Activated CD8-positive, alpha-beta memory T cell treated with anti-CD3 and anti-CD28 coated beads for 48 hours (primary cell): ENCODE results near the gene RNF224.
"Not testable (repeated sequence)": the region's sequence is repeated elsewhere in the genome, so short reads cannot be mapped to it uniquely, and the experiment has no call there.

ENCODE experiments used
- DNase-seq, 3 experiments: peaks; one replicate each; pipeline ENCODE4 v3.0.0-alpha.2; 2020; ENCODE audit warnings: low read depth in 2 of 3, low spot score in 2 of 3

Gene RNF224

DNA sequence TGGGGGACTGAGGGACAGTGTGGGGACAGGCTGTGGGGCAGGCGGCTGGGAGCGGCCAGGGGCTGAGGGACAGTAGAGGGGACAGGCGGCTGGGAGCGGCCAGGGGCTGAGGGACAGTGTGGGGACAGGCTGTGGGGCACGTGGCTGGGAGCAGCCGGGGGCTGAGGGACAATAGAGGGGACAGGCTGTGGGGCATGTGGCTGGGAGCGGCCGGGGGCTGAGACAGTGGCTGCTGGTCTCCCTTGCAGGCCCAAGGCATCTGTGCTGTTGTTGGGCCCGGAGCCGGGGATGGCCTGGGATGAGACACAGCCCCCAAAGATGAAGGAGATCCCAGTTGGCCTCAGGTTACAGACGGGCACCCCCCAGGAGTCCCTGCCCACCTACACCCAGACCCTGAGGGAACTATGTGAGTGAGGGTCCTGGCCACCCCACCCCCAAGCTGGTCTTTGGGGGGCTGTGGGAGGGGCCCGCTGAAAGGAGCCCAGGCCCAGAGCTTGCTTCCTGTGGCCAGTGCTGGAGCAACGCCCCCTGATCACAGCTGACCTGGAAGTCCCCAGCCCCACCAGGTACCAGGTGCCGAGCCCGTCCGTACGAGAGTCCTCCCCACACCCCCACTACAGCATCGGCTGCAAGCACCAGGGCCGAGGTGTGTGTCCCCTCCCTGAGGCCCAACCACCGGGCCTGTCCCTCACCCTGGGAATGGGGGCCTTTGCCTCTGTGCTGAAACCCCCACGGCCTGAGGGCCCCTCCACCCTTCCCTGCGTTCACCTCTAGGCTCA is 24.4 kb downstream of the RNF224 start:
- DNase-seq, result no peak

DNA sequence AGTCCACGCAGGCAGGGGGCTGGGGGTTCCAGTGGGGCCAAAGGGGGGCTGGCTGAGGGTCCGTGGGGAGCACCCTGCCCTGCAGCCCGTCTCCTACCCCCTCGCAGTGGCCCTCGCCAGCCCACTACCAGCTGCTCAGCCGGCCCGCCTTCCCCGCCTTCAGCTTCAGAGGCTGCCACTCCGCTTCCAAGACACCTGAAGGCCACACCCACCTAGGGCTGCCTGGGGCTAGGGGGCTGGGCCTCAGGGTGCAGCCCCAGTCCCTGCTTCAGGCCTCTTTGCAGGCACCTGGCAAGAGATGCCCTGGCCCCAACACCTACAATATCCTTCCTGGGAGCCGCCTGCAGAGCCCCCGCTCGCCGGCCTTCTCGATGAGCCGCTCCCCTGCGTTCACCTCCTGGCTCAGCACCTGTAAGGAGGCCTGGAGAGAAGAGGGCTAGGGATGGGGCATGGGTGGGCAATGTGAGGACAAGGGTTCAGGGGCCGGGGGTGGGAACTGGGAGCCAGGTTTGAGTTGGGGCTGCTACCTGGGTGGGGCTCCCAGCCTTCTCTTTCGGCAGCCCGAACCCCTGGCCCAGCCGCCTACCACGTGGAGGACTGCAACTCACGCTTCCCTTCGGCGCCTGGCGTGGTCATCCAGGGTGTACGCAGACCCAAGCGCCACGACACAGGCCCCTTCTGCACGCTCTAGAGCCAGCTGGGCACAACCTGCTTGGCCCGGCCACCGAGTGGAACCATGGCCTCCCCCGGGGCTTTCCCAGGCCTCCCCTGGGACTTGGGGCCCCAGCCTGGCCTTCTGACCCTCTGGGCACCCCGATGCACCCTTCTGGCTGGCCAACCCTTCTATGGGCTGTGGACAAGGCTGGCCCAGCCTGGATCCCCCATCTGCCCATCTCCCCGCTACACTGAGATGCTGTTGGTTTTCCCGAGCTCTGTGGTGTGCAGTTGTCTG is 25.5 kb downstream of the RNF224 start:
- no peak for DNase-seq

DNA sequence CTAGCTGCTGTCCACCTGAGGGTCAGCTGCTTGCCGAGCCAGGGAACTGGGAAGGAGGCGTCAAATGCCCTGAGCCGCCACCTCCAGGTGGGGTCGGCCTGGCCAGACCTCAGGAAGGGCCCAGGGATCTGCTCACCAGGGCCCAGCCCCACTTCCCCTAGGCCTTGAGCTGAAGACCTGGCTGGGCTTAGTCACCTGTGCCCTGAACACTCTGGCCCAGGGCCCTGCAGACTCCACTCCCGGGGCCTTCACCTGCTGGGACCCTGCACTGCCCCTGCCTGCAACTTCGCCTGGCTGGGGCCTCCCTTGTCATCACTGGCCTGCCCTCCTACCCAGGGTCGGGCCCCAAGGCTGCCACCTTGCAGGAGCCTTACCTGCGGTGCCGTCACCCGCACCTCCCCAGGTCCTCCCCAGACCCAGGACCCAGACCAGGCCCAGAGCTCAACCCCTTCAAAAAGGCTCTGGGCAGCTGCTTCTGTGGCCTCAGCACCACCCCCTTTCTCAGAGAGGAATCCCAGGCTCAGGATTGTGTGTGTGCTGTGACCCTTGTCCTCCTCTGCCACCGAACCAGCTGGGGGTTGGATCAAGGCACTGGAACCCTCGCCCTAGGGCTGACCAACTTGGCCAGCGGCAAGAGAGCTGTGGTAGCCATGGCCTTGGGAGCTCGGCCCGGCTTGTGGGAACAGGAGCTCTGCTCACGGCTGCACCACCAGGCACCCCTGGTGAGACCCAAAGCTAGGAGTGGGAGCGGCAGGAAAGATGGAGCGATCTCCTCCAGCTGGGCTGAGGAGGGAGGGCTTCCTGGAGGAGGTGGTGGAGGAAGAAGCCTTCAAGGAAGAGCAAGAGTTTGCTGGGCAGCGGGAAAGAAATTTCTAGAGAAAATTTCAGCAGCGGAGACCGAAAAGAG is 26.7 kb downstream of the RNF224 start:
- no peak for DNase-seq

DNA sequence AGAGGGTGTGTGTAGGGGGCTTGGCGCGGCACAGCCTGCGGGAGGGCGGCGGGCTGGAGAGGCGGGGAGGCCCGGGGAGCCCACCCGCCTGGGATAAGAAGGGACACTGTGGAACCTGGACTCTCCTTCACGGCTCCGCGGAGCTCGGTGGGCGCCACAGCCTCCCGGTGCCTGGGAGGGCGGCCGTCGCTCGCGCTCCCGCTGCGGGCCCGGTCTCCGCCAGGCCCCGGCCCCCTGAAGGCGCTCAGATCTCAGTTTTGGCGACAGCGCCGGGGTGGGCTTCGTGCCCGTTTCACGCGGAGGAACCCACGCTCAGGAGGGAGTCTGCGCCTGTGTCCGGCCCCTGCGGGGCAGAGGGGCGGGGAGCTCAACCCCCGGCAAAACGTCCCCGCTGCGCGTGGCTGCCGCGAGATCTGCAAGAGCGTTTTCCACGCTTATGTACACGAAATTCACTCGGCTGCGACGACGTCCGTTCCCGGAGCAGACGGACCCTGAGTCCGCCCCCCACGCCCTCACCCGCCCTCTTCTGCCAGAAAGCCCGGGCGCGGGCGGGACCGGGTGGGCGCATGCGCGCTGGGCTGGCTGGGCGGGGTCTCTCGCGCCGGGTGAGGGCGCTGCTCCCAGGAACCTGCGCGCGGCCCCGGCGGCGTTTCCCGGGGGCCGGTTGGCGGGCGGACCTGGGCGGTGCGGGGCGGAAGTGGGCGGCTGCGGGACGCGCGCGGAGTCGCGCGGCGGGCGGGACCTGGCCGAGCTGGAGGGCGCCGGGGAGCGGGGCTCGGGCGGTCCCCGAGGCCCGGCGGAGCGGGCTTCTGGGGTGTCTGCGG is 27.5 kb downstream of the RNF224 start, which contains the start of gene NELFB:
Gene NELFB (plus strand): TSS at position 704 of the 824 bp plus-strand sequence.
- DNase-seq, result peak; percentile 96 to 98 (median 97)

DNA sequence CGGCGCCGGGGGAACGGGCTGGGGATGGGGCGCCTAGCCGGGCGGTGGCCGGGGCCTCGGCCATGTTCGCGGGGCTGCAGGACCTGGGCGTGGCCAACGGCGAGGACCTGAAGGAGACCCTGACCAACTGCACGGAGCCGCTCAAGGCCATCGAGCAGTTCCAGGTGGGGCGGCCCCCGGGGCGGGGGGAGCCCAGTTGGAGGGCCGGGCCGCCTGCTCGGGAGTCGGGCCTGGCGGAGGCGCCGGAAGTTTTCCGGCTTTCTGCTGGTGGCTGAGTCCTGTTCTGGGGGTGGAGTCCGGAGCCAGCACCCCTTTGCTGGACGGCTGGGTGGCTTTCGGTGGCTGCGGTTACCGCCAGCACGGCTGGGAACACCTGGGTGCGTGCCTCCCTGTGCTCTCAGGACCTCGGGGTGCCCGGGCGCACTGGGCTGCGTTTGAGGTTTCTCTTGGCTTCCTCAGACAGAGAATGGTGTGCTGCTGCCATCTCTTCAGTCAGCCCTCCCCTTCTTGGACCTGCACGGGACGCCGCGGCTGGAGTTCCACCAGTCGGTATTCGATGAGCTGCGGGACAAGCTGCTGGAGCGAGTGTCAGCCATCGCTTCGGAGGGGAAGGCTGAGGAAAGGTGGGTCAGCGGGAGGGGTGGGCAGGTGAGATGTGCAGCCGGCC is 28.3 kb downstream of the RNF224 start:
- DNase-seq, result no peak

DNA sequence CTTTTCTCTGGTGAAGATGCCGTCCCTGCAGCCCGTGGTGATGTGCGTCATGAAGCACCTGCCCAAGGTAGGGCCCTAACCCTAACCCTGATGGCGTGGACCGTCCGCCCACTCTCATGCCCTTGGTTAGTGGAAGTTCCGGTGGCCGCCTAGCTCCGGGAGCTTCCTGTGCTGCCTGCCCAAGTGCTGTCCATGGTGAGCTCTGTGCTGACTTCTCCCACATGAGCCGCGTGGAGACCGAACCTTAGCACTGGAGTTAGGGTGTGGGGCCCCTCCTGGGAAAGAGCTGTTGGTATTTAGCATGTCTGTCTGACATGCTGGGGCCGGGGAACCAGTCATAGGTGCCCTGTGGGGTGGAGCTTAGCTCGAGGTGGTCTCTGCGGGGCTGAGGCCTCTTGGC is 29.1 kb downstream of the RNF224 start:
- DNase-seq, result no peak

DNA sequence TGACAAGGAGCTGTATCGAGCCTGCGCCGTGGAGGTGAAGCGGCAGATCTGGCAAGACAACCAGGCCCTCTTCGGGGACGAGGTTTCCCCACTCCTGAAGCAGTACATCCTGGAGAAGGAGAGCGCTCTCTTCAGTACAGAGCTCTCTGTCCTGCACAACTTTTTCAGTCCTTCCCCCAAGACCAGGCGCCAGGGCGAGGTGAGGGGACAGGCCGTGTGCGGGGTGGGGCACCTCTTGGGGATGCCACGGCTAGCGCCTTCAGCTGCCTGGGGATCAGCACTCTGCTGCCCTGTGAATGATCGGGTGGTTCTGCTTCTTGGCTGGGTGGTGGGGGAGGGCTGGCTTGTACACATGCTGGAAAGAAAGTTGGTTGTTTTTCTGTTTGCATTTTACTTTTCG is 29.6 kb downstream of the RNF224 start:
- no peak for DNase-seq

DNA sequence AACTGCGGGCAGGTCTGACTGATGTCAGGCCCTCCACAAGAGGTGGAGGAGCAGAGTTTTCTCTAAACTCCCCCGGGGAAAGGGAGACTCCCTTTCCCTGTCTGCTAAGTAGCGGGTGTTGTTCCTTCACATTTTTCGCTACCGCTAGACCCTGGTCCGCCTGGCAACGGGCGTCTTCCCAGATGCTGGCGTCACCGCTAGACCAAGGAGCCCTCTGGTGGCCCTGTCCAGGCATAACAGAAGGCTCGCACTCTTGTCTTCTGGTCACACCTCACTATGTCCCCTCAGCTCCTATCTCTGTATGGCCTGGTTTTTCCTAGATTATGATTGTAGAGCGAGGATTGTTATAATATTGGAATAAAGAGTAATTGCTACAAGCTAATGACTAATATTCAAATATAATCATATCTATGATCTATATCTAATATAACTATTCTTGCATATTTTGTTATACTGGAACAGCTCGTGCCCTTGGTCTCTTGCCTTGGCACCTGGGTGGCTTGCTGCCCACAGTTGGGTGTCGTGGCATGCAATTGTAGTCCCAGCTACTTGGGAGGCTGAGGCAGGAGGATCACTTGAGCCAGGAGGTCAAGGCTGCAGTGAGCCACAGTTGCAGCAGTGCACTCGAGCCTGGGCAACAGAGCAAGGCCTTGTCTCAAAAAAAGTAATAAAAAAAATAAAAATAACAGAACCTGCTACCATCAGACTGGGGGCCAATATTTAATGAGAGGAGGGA is 35.0 kb downstream of the RNF224 start:
- not testable (repeated sequence) for DNase-seq

DNA sequence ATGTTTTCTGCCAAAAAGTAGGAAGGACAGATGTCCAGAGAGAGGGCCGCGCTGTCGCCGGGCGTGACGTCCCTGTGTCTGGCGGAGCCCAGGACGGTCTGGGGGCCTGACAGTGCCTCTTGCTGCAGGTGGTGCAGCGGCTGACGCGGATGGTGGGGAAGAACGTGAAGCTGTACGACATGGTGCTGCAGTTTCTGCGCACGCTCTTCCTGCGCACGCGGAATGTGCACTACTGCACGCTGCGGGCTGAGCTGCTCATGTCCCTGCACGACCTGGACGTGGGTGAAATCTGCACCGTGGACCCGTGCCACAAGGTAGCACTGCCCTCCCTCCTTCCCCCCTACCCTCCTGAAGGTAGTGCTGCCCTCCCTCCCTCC is 35.6 kb downstream of the RNF224 start:
- no peak for DNase-seq

DNA sequence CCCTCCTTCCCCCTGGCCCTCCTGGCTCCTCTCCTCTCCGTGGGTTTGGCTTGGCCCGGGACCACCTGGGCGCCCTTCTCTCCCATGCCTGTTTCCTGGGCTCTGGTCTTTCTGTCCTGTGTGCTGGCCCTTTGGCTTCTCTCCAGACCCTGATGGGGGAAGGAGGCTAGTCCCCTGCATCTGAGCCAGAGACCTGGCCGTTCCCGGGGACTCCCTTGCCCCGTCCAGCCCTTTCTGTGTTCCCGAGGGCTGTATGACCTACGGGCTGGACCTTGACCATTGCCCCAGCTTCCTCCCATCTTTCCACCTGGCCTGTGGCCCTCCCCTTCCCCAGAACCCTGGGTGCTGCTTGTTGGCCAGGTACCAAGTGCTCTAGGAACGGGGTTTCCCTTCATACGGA is 36.2 kb downstream of the RNF224 start:
- no peak for DNase-seq

DNA sequence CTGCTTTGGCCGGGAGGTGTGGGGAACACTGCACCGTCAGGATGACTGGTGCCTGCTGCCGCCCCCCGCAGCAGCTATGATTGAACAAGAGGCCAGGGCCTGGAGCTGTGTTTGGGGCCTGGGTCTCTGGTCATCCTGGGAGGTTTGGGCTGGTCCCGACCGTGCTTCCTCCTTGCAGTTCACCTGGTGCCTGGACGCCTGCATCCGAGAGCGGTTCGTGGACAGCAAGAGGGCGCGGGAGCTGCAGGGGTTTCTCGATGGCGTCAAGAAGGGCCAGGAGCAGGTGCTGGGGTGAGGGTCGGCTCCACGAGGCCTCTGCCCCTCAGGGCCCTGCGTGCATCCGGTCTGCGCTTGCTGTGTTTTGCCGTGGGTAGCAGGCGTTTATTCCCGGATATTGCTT is 36.8 kb downstream of the RNF224 start:
- no peak for DNase-seq

DNA sequence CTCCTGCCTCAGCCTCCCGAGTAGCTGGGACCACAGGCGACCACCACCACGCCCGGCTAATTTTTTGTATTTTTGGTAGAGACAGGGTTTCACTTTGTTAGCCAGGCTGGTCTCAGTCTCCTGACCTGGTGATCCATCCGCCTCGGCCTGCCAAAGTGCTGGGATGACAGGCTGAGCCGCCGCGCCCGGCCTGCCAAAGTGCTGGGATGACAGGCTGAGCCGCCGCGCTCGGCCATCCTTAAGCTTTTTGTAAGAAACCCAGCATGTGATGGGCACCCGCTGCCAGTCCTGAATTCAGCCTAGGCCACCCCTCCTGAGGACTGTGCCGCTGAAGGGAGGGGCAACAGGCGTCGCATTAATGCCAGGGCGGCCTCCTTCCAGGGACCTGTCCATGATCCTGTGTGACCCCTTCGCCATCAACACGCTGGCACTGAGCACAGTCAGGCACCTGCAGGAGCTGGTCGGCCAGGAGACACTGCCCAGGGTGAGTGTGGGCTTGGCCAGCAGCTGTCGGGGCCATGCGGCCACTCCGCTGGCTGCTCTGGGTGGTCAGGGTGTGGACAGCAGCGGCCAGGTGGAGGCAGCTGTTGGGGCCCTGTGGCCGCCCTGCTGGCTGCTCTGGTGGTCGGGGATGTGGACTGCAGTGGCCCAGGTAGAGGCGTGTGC is 38.3 kb downstream of the RNF224 start:
- DNase-seq, result no peak

DNA sequence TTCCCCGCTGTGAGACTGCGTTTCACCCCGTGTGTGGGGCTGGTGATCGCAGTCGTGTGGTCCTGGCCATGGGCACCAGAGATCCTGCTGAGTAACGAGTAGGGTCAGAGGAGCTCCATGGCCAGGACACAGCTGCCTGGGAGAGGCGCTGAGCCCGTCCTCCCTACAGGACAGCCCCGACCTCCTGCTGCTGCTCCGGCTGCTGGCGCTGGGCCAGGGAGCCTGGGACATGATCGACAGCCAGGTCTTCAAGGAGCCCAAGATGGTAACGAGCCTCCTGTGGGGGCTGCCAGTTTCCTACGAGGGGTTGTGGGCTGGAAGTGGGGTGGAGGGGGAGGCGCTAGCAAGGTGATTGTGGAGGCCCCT is 38.8 kb downstream of the RNF224 start:
- DNase-seq, result no peak

DNA sequence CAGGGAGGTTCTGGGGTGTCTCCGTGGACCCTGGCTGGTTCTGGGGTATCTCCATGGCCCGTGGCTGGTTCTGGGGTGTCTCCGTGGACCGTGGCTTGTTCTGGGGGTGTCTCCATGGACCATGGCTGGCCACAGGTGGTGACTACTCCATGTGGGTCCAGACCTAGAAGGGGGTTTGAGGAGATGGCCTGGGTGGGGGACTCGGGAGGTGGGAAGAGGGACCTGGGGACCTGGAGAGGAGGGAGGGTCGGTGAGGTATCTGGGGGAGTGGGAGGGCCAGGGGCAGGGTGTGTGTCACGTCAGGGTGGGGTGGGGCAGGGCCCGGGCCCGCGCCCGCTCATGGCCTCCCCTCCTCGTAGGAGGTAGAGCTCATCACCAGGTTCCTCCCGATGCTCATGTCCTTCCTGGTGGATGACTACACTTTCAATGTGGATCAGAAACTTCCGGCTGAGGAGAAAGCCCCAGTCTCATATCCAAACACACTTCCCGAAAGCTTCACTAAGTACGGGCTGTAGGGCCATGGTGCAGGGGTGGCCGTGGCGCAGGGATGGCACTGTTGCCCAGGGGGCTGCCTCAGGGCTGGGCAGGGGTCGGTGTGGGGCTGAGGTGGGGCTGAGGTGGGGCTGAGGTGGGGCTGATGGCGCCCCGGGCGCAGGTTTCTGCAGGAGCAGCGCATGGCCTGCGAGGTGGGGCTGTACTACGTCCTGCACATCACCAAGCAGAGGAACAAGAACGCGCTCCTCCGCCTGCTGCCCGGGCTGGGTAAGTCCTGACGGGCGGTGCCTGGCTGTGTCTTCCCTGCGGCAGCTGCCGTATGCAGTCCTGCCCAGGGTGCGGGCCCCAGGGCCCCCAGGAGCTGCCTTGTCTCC is 39.5 kb downstream of the RNF224 start:
- DNase-seq, result no peak

DNA sequence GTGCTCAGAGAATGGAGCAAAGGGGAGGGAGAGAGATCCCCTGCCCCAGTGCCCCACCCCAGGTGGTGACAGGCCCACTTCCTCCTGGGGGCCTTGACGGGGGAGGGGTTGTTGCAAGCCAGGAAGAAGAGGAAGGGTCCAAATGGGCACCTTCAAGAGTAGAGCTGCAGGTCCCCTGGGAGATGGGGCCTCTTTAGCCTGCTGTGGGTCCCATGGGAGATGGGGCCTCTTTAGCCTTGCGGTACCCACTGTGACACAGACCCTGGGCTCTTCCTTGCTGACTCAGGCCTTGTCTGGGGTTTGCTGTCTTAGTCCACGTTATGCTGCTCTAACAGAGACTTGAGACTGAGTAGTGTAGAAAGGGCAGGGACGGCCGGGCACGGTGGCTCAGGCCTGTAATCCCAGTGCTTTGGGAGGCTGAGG is 40.6 kb downstream of the RNF224 start:
- DNase-seq, result no peak

DNA sequence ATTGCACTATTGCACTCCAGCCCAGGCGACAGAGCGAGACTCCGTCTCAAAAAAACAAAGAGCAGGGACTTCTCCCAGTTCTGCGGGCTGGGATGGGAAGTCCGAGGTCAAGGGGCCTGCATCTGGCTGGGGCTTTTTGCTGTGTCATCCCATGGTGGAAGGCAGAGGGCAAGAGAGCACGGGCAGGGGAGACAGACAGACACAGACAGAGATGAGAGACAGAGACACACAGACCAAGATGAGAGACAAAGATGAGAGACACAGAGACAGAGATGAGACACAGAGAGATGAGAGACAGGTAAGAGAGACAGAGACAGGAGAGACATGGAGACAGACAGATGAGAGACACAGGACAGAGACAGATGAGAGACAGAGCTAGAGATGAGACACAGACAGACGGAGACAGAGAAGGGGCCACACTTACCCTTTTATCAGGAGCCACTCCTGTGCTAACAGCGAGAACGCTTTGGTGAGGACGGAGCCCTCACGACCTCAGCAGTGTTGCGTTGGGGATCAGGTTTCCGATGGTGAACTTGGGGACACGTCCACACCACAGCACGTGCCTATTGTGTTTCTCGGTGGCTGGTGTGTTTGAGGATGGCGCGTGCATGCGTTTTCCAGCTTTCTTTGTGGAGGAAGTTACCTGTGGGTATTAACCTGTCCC is 41.4 kb downstream of the RNF224 start:
- DNase-seq, result no peak

DNA sequence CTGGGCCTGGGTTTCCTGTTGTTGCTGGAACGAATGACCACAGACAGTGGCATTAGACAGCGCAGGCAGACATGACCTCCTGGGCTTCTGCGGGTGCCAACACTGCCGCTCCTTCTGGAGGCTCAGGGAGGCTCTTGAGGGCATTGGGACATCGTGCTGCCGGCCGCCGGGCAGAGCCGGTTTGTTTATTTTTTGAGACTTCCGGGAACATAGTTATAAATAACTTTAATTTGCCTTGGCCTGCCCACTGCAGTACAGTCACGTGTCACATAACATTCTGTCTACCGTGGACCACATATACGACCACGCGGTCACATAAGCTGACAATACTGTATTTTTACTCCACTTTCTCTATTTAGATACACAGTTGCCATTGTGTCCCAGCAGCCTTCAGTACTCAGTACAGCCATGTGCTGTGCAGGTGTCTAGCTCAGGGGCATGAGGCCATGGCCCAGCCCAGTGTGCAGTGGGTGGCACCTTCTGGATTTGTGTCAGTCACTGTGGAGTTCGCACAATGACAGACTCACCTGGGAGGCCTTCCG is 42.0 kb downstream of the RNF224 start:
- DNase-seq, result no peak
